HG03108 (cell line): ENCODE data around the gene TBCD.

Source experiments
- ATAC-seq: cut with Tn5 transposase; IDR thresholded peaks from one replicate; pipeline ENCODE4 v1.9.1; 2021; ENCODE audit warnings: moderate library complexity; ENCODE audit not compliant: unreplicated experiment

Gene TBCD

GRCh38 chr17:82933911-82934310, 182.0 kb downstream of the TBCD start:
- ATAC-seq, result no peak

DNA sequence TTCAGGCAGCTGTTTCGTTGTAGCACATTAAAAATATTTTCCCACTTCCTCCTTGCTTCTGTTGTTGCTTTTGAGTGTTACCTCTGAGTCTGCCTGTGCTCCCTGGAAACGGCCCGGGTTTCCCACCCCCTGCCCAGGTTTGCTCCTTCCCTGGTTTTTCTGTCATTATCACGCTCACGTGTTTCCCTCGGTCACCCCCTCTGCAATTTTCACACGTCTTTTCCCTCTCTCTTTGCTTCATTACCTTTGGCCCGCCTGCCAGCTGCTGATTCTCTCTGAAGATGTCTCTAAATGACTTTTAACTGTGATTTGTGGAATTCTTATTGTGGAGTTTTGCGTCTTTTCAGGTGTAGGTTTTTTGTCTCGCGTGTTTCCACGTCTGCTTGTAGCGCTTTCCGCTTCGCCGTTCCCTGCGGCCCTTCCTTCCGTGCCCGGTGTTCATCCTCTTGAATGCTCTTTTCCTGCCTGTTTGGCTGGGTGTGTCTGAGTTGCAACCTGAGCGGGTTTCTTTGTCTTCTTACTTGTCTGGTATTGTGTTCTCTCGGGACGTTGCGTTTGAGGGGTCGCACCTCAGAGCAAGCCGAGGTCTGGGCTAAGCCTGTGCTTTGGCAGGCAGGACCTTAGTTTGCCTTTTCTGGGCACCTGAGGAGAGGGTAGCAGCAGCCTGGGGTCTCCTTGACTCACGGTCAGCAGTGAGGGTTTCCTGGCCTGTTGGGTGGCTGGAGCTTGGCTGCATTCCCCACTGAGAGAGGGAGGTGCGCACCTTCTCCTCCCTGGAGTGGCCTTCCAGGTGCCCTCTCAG, 184.3 kb downstream of the TBCD start:
- ATAC-seq, result no peak

DNA sequence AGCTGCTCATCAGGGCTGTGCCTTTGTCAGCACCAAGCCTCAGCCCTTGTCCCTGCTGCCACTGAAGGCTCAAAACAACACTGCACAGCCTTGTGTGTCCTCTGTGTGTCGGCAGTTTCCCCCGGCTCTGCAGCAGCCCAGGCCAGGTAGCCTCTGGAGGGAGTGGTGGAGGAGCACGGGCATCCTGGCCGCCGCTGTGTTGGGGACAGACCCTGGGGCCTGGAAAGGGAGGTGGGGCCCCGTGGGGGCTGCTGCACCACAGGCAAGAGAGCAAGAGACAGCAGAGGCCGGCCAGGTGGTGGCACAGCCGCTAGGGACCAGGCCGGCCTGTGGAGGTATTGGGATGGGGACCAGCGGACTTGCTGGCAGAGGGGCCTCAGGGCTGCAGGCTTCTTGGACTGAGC, 184.9 kb downstream of the TBCD start:
- no peak for ATAC-seq

DNA sequence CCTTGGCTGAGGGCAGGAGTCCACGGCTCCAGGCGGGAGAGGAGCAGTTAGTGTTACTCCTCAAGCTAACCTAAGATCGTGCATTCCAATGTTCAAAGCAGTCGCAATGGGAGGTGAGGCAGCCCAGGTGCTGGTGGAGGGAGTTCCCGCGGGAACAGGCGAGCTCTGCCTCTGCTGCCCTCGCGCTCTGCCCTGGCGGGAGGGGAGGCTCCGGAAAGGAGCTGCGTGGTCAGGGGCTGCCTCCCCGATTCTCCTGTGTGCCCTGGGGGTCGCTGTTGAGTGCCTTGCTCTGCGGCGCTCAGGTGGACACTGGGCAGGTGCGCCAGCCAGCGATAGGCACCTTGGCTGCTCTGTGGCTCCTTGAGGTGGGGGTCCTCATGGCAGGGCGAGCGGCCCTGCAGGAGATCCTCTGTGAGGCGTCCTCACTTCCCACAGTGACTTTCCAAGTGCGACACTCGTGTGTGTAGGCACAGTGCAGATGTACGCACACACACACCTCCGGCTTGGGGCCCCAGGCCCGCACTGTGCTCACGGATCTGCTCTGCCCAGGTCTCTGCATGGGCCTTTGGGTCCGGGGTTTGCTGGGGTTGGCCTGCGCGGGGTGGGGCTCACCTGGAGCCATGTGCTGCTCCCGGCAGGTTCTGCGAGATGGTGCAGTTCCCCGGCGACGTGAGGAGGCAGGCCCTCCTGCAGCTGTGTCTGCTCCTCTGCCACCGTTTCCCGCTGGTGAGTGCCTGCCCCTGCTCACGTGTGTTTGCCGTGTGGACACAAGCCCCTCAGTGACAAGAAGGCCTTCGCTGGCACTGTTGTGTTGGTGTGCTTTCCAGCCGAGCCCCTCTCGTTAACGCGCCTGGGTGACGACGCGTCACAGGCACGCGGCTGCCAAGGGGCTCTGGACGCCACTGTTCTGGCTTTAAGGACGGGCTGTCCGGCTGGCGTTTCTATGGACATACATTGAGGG, 185.8 kb downstream of the TBCD start:
- no peak for ATAC-seq

- no peak for ATAC-seq
These were observed 186.6 kb downstream of the TBCD start for GRCh38 chr17:82938486-82938872.

DNA sequence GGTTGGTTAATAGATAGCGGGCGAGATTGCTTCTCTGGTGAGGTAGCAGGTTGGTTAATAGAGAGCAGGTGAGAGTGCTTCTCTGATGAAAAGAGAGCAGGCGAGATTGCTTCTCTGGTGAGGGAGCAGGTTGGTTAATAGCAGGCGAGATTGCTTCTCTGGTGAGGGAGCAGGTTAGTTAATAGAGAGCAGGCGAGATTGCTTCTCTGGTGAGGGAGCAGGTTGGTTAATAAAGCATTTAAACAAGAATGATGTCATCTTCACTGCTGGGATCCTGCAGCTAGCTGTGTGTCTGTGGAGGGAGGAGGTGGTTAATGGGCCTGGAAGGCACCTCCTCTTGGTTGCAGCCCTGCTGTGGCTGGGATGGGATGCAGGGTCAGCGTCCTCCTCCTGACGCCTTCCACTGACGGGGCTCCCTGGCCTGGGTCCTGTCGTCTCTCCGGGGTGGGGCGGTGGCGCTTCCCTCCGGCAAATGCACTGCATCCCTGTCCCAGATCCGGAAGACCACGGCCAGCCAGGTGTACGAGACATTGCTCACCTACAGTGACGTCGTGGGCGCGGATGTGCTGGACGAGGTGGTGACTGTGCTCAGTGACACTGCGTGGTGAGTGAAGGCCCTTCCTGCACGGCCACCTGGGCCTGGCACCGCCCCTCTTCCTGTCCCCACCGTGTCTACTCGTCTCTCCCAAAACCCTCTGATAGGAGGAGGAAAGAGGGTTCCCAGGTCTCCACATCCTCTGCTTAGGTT, 187.2 kb downstream of the TBCD start:
- ATAC-seq, result no peak

GRCh38 chr17:82939621-82940135, 187.8 kb downstream of the TBCD start:
- no peak for ATAC-seq

DNA sequence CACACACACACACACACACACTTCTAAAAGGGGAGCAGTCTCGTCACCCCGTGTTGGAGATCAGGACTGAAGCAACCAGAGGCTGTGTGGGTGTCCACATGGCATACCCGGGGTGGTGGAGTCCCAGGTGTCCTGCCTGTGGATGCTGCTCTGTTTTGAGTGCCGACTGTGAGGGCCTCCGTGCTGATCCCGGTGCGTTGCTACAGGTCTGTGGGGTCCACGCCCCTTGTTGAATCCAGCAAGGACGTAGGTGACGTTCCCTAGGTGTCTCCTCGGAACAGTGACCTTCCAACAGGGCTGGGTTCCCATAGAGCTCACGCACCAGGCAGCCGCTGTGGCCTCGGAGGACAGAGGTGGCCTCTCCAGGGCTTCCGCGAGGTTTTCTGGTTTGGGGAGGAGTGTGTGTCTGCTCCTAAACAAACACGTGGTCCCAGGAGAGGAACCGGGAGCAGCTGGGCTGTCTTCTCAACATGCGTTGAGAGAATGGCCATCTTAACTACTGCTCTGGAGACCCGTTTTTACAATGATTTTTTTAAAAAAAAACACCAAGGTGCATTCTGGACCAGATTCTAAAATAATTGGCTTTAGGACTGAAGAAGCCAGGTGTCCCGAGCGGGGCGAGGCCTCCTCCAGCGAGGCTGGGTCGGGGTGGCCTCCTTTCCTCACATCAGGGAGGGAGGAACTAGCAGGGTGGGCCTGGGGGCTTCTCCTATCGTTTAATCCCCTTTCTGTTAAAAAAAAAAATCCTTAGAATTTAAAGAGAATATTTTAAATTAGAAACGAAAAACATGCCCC, 188.6 kb downstream of the TBCD start:
- no peak for ATAC-seq

- no peak for ATAC-seq
These were observed 189.4 kb downstream of the TBCD start for GRCh38 chr17:82941021-82942001.

GRCh38 chr17:82942166-82943130, 190.6 kb downstream of the TBCD start:
- ATAC-seq, result no peak

- no peak for ATAC-seq
These were observed 191.5 kb downstream of the TBCD start for GRCh38 chr17:82943339-82943738.

DNA sequence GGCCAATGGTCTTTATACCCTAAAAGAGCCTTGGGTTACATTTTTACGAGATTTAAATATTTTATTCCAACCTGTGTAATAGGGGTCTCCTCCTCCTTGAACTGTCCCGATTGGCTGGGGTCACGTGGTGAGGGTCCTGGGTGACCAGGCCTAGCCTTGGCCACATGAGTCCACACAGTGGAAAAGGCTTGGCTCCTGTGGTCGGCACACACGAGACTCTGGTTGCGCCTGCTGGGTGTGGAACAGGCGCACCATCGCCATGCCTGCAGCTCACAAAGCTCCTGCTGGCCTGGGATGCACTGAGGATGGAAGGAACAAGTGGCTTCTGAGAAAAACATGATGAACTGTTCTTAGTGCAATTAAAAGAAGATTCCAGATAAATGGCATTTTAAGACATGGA, 191.9 kb downstream of the TBCD start:
- ATAC-seq, result no peak

GRCh38 chr17:82944990-82945389, 193.1 kb downstream of the TBCD start:
- no peak for ATAC-seq

DNA sequence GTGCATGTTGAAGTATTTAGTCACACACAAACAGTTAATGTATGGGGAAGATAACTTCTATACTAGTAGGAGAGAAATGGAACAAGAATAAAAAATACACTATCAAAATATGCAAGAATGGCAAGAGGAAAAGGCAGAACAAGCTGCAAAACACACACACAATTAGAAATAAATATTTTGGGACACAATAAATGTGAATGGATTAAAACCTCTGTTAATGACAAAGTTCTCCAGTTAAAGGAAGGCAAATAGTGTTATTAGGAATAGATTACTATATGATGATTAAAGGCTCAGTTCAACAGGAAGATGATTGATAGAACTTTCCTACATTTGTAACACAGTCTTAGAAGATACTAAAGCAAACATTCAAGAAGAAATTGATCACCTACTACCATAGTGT, 194.2 kb downstream of the TBCD start:
- no peak for ATAC-seq

GRCh38 chr17:82947051-82947991, 195.5 kb downstream of the TBCD start:
- ATAC-seq, result no peak

DNA sequence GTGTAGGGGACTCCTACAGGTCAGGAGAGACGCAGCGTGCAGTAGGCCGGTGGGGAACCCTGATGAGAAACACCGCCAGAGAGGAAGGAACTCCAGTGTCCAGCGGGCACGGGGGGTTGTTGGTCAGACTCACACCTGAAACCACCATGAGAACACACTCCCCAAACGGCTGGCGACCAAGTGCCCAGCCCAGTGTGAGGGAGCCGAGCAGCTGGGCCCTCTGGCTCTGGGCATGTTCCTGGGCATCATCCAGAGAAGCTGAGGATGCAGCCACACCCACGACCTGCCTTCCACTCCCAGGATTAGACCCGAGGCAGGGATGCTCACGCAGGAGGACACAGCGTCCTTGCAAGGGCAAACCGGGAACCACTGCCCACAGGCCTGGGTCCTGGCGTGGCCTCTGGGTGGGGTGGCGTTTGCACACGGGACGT, 196.2 kb downstream of the TBCD start:
- no peak for ATAC-seq

GRCh38 chr17:82948957-82949356, 197.1 kb downstream of the TBCD start:
- no peak for ATAC-seq
